GM21367 (cell line): ENCODE results near the gene MYO9B.

Source experiments
- ATAC-seq: cut with Tn5 transposase; IDR thresholded peaks from one replicate; pipeline ENCODE4 v1.9.1; 2021; ENCODE audit not compliant: unreplicated experiment

MYO9B gene

DNA sequence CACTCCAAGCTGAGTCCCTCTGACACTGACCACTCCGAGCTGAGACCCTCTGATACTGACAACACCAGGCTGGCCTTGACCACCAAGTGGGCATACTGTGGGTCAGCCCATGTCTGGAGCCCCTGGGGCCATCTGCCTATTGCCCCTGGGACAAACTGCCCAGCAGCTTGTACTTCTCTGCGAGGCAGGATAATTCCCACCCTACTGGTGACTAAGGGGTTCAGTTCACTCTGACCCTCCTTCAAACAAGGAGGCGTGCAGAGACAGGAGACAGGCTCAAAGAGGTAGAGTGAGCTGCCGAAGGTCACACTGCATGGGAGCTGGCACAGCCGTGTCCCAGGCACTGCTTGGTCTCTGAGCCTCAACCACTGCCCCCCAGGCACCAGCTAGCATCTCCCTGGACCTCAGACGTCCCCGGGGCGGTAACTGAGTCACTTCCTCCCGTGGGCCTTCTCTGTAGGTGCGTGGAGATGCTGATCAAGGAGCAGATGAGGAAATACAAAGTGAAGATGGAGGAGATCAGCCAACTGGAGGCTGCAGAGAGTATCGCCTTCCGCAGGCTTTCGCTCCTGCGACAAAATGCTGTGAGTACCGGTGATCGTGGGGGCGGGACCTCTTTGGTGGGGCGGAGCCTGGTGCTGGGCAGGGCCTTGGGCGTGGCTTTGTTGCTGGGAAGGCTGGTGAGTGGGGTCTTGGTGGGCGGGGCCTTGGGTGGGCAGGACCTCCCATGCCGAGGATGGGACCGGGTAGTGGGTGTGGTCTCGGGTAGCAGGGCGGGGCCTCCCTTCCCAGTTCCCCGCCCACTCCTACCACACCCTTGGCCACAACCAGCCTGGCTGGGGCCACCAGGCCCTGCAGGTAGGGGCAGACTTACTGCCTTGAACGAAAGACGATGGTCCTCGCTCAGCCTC, 133.8 kb downstream of the MYO9B start:
- no peak for ATAC-seq

DNA sequence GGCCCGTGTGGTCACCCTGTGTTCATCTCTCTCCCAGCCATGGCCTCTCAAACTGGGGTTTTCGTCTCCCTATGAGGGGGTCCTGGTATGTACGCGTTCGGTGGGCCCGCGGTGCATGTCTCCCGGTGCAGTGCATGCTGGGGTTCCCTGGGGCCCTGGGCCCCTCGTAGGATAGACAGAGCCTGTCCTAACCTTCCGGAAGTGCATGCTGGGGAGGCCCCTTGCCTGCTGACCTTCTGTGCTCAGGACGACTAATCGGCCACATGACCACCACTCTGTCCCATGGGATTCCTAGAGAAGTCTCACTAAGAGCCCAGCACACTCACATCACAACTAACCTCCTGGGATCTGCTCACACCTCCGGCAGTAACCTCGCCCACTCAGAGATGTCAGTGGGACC, 134.7 kb downstream of the MYO9B start:
- ATAC-seq, result no peak

DNA sequence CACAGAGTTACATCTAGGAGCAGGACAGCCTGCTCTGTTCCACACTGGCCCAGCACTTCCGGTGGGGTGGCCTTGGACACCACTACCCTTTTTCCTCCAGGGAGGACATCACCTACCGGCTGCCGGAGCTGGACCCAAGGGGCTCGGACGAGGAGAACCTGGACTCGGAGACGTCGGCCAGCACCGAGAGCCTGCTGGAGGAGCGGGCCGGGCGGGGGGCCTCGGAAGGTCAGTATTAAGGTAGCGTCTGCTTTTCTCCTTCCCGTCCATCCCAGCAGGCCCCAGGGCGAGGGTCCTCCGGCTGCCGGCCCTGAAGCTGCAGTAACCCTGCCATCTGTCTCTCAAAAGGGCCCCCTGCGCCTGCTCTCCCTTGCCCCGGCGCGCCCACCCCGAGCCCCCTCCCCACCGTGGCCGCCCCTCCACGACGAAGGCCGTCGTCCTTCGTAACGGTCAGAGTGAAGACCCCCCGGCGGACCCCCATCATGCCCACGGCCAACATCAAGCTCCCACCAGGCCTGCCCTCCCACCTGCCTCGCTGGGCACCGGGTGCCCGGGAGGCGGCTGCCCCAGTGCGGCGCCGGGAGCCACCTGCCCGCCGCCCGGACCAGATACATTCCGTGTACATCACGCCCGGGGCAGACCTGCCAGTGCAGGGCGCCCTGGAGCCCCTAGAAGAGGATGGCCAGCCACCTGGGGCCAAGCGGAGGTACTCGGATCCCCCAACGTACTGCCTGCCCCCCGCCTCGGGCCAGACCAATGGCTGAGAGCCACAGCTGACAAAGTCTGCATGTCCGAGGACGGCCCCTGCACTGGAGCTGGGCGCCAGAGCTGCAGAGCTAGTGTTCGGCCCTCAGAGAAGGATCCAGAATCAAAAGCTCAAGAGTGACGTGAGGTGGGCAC, 136.2 kb downstream of the MYO9B start:
- no peak for ATAC-seq

DNA sequence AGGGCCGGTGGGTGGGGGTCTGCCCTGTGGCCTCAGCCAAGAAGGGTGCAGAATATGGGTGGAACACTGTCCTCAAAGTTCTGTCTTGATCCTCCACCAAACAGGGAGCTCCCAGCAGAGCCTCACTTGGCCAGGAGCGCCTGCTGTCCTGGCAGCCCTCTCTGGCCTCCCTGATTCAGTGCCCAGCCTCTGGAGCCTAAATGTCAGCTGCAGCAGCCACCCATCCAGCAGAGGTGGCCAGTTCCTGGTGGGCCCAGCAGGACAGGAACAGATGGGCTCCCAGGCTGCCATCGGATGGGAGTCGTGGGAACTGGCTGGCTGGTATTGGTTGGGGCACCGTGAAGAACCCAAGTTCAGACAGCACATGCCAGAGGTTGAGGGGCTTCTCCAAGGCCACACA, 137.8 kb downstream of the MYO9B start:
- no peak for ATAC-seq

- ATAC-seq, result no peak
Observed at GRCh38 chr19:17214508-17215126, 139.0 kb downstream of the MYO9B start.

GRCh38 chr19:17215127-17215971, 139.8 kb downstream of the MYO9B start, which contains the start of gene USE1:
TSS of gene USE1 (plus strand) at chr19:17215357. CDS start at chr19:17215406, 49 bp downstream.
- peak; percentile 58 for ATAC-seq

- ATAC-seq, result no peak
Observed at GRCh38 chr19:17216058-17216670, 140.6 kb downstream of the MYO9B start.

GRCh38 chr19:17219286-17219685, 143.7 kb downstream of the MYO9B start:
- no peak for ATAC-seq

- no peak for ATAC-seq
Observed at GRCh38 chr19:17220207-17220758, 144.7 kb downstream of the MYO9B start.

DNA sequence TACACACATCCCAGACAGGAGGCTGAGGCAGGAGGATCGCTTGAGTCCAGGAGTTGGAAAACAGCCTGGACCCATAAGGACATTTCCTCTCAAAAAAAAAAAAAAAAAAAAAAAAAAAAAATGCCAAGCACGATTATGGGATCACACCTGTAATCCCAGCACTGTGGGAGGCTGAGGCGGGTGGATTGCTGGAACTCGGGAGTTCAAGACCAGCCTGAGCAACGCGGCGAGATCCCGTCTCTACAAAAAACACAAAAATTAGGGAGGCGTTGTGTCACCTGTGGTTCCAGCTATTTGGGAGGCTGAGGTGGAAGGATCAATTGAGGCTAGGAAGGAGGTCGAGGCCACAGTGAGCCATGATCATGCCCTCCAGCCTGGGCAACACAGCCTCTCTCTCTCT, 149.5 kb downstream of the MYO9B start:
- no peak for ATAC-seq

- peak; percentile 76 for ATAC-seq
Observed at GRCh38 chr19:17226002-17226933, 150.7 kb downstream of the MYO9B start, which contains the start of gene OCEL1. TSS of gene OCEL1 (plus strand) at chr19:17226226. CDS start at chr19:17226248, 22 bp downstream.

GRCh38 chr19:17227798-17228367, 152.3 kb downstream of the MYO9B start:
- no peak for ATAC-seq

DNA sequence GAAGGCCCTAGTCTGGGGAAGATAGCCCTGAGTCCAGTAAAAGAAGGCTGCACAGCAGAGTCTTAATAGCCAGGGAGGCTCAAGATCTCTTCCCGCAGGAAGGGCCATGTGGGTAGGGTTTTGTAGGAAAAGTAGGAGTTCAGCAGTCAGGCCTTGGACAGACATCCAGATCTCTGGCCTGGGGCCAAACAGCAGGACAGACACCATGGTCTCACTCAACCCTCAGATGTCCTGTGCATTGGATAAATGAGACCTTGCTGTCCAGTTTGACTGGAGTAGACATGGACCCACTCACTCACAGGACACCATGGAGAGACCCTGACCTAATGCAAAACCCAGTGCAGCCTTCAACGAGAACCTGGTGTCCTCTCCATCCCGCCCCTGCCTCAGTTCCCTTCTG, 154.3 kb downstream of the MYO9B start:
- ATAC-seq, result no peak

GRCh38 chr19:17232258-17232657, 156.7 kb downstream of the MYO9B start:
- no peak for ATAC-seq

- ATAC-seq, result no peak
Observed at GRCh38 chr19:17234911-17235299, 159.3 kb downstream of the MYO9B start.

DNA sequence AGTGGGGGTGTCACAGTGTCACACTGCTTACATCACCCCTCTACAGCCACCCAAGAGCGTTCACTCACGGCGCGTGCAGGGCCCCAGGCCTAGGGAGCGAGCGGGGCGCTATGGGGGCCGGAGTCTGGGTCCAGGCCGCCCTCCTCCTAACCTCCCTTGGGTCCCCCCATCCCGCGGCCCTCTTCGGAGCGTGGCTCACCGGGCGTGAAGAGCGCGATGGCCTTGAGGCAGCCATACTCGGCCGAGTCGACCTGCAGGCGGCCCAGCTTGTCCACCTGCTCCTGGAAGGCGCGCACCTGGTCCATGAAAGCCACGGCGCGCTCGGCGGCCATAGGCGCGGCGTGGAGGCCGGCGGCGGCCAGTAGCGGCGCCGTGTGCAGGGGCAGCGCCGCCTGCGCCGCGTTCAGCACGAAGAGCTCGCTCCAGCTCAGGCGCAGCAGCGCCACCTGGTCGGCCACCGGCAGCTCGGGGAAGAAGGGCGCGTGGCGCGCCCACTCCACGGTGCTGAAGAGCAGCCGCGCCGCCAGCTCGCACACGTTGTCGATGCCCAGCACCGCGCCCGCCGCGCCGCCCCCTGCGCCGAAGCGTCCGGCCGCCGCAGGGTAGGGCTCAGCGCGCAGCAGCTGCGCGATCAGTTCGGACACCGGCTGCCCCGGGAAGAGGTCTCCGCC, 159.9 kb downstream of the MYO9B start:
- ATAC-seq, result no peak

DNA sequence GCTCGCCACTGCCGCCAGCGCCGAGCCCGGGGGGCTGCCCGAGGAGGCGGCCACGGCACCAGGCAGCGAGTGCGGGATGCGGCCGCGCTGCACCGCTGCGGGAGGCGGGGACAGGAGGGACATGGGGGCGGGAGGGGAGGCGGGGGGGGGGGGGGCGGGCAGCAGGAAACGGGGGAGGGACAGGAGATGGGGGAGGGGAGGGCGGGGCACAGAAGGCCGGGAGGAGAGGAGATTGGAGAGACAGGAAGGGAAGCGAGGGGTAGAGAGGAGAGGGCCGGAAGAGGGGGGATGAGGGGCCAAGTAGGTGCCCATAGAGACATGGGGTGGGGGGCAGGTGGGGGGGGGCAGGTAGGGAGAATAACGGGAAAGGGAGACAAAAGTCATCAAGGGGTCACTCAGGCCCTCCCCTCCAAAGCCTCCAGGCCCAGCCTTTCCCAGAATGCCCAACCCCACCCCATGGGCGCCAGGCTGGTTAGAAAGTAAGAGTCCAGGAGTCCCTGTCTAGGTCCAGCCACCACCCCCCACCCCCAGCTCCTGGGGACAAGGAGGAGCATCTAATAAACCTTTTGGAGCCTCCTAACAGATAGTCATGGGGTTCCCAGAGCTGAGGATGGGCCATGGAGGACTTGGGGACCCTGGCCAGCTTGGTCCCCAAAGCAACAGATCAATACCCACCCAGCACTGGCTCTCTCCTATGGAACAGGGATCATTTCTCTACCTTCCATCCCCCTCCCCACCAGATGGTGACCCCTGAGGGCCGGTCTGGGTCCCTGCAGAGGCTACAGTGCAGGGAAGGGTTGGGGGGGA, 160.6 kb downstream of the MYO9B start:
- no peak for ATAC-seq
